Adrenal gland (tissue), 12 donors: ENCODE data around the gene OARD1. TPM values are rescaled to one million over a fixed set of nuclear protein-coding genes. Genes with fewer than 3 reads are reported as not detected.

Experiments used
- DNase-seq, 7 donors: peaks; one replicate each; pipeline ENCODE4 v3.0.0-alpha.2; 2019 to 2020
- H3K27ac ChIP-seq, 5 donors: fragments of 200-600 bp; sonication (generic) in 4 of 5; 1 replicate in 3 of 5; 2 replicates in 2 of 5; pipeline versions ENCODE4 v1.5.1 to v1.8.0; 2016 to 2020; ENCODE audit warnings: mild to moderate bottlenecking in 1 of 5
- H3K27me3 ChIP-seq: fragments of 200-600 bp; 2 replicates; pipeline ENCODE4 v1.8.0; 2021
- H3K36me3 ChIP-seq, 2 donors: fragments of 200-600 bp; replicated peaks in 1 of 2; 1 replicate in 1 of 2; 2 replicates in 1 of 2; pipeline versions ENCODE4 v1.5.1 to v1.8.0; 2018 to 2022
- H3K4me1 ChIP-seq, 2 donors: fragments of 200-600 bp; replicated peaks in 1 of 2; 1 replicate in 1 of 2; 2 replicates in 1 of 2; pipeline versions ENCODE4 v1.5.1 to v1.8.0; 2018 to 2021
- H3K4me3 ChIP-seq, 4 donors: fragments of 200-600 bp; sonication (generic) in 3 of 4; one replicate each; pipeline ENCODE4 v1.5.1; 2016 to 2018
- H3K9me3 ChIP-seq, 3 donors: fragments of 200-600 bp; sonication (generic) in 1 of 3; replicated peaks in 1 of 3; 1 replicate in 2 of 3; 2 replicates in 1 of 3; pipeline versions ENCODE4 v1.5.1 to v1.8.0; 2016 to 2021
- POLR2A ChIP-seq, 2 donors: fragments of 450-650 bp; IDR thresholded peaks; one replicate each; pipeline ENCODE4 v1.6.1; 2017; ENCODE audit warnings: antibody characterized with exemption in 2 of 2, mild to moderate bottlenecking in 2 of 2, moderate library complexity in 1 of 2
- WGBS, 4 donors: extraction: QIAGEN DNeasy Blood & Tissue Kit in 2 of 4; methylation state at CpG; one replicate each; pipeline versions ENCODE4 v1.1.5 to v1.1.7; 2013 to 2017; 5-methylcytosine and 5-hydroxymethylcytosine counted together
- intact Hi-C, 2 donors: fragments of 100-400 bp; cut with DNase I; formaldehyde crosslinking; loops; one replicate each; pipeline versions ENCODE4 v1.14.1 to v1.15.0; 2022 to 2023
- polyA plus RNA-seq, 3 donors: library from polyadenylated mRNA; stranded (reverse); fragments of 200-250 nt in 2 of 3; fragments of 350-450 nt in 1 of 3; fragmentation: Illumina TruSeq in 1 of 3; extraction: RNeasy Lipid Tissue Mini Kit (QIAGEN cat#74804) in 1 of 3; gene quantifications; one replicate each; pipeline ENCODE4 v1.2.3, GENCODE V29; 2013 to 2014
- total RNA-seq, 9 donors: library from RNA; depleted of rRNA in 4 of 9; stranded (reverse); fragments of >200 nt in 4 of 9; fragments of 120-200 nt in 1 of 9; fragmentation: NEBNext Ultra II Directional in 1 of 9; extraction: Animal tissue kit (Norgen Biotek cat#: 25700) in 1 of 9; gene quantifications; one replicate each; pipeline versions ENCODE4 v1.1.0 to v1.2.4, GENCODE V29; 2013 to 2023
- TF ChIP-seq, protein P1 (sequence below), 6 experiments: fragments of 450-650 bp in 4 of 6; fragments of 200-600 bp in 2 of 6; sonication (generic) in 1 of 6; IDR thresholded peaks; 1 replicate in 5 of 6; 2 replicates in 1 of 6; pipeline versions ENCODE4 v1.5.1 to v1.8.0; 2016 to 2021; ENCODE audit warnings: antibody characterized with exemption in 6 of 6, mild to moderate bottlenecking in 2 of 6, moderate library complexity in 1 of 6
- donor health status: healthy with polysubstance abuse.
- donor health status: Bipolar disorder and iron deficiency.
- donor health status: DM: yes; HTN: yes; CAD: no.
- donor health status: DM: no; HTN: no; CAD: no.
- donor health status: DM: no; HTN: no; CAD: no.
- donor health status: DM: yes; HTN: yes; CAD: no.

The OARD1 gene
- total and polyA plus RNA-seq, 12 donors = 10.1 to 44.4 (median 24.1) TPM

DNA sequence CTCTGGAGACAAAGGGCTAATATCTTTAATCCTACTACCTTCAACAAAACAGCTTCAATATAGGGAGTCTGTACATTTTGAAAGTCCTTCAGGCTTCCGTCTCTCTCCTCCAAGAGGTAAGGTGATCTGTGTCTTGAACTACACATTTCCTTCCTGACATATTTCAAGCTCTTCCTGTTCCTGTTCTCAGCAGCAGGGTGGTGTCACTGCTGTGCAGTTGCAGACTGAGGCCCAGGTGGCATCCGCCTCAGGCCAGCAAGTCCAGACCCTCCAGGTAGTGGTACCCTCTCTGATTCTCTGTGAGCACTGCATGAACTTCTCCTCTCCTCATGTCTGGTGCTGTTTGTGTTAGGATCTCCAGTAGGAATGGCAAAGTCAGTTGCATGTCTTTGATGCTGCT is 8.5 kb upstream of the OARD1 start:
- intact Hi-C loops = no loop called here
- DNase-seq = no peak
- no peak overlapping the region for H3K27ac ChIP-seq
- no peaks in the 10 kb centered on the region for H3K4me1 ChIP-seq
- H3K36me3 ChIP-seq = peaks cover 0 to 52% of the 10 kb centered on the region in 2 donors
- no peaks in the 10 kb centered on the region for H3K9me3 ChIP-seq
- H3K4me3 ChIP-seq = no peak overlapping the region
- TF ChIP-seq, protein P1, sequence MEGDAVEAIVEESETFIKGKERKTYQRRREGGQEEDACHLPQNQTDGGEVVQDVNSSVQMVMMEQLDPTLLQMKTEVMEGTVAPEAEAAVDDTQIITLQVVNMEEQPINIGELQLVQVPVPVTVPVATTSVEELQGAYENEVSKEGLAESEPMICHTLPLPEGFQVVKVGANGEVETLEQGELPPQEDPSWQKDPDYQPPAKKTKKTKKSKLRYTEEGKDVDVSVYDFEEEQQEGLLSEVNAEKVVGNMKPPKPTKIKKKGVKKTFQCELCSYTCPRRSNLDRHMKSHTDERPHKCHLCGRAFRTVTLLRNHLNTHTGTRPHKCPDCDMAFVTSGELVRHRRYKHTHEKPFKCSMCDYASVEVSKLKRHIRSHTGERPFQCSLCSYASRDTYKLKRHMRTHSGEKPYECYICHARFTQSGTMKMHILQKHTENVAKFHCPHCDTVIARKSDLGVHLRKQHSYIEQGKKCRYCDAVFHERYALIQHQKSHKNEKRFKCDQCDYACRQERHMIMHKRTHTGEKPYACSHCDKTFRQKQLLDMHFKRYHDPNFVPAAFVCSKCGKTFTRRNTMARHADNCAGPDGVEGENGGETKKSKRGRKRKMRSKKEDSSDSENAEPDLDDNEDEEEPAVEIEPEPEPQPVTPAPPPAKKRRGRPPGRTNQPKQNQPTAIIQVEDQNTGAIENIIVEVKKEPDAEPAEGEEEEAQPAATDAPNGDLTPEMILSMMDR (IDR thresholded peaks at IDR 0.05) = no peak
- no peak for TF ChIP-seq POLR2A (IDR thresholded peaks at IDR 0.05)
- 81 to 90% (median 86%) methylated on average over 2 of the region's 2 CpGs for WGBS, 4 donors
- no peaks in the 10 kb centered on the region for H3K27me3 ChIP-seq

DNA sequence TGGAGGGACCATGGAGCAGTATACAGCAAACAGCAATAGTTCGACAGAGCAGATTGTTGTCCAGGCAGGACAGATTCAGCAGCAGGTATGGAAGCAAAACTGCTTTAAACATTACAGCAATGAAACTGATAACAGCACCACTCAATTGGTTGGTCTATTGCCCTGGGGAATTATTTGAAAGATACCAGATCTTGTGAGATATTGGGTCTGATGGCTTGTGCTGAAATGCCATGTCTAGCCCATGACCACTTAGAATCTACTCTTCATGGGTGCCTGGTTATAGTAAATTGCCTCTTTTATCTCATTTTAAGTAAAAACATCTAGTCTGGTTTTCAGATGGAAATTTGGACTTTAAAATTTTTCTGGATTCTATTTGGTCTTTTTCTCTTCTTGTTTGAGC is 6.9 kb upstream of the OARD1 start:
- intact Hi-C loops = no loop called here

DNA sequence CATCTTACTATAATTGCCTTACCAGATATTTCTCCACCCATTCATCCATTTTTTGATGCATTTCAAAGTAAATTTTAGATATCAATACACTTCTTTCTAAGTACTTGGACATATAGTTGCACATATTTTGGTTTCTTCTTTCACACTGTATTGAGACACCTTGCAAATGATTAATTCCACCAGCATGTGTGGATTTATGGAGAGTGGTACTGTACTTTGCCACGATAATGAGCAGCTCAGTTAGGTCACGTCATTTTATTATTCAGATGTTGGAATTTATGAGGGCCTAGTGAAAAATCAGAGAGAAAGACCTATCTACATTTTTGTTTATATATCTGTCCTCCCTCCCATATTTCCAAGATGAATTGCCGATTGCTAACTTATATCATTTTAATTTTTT is 5.9 kb upstream of the OARD1 start:
- intact Hi-C loops = no loop called here
- TF ChIP-seq, protein P1 (IDR thresholded peaks at IDR 0.05) = no peak
- TF ChIP-seq POLR2A (IDR thresholded peaks at IDR 0.05) = no peak
- H3K27me3 ChIP-seq = no peaks in the 10 kb centered on the region
- H3K9me3 ChIP-seq = no peaks in the 10 kb centered on the region
- peaks cover 0 to 31% of the 10 kb centered on the region in 2 donors for H3K36me3 ChIP-seq
- 86 to 94% (median 92%) methylated on average over 3 of the region's 3 CpGs for WGBS, 4 donors
- no peak overlapping the region for H3K27ac ChIP-seq
- DNase-seq = no peak
- H3K4me3 ChIP-seq = no peak overlapping the region
- H3K4me1 ChIP-seq = peaks cover 11 to 17% of the 10 kb centered on the region in 2 donors

More for the DNA sequence above, 6.9 kb upstream of the OARD1 start:
- Histone ChIP-seq H3K27ac (no peak overlapping the region), H3K36me3 (peaks cover 0 to 36% of the 10 kb centered on the region in 2 donors), H3K27me3 (no peaks in the 10 kb centered on the region), H3K4me1 (peaks cover 10 to 15% of the 10 kb centered on the region in 2 donors), H3K4me3 (no peak overlapping the region), H3K9me3 (no peaks in the 10 kb centered on the region)
- no peak for DNase-seq
- 88 to 95% (median 93%) methylated on average over 1 of the region's 1 CpG for WGBS, 4 donors
- TF ChIP-seq POLR2A (IDR thresholded peaks at IDR 0.05) = no peak

DNA sequence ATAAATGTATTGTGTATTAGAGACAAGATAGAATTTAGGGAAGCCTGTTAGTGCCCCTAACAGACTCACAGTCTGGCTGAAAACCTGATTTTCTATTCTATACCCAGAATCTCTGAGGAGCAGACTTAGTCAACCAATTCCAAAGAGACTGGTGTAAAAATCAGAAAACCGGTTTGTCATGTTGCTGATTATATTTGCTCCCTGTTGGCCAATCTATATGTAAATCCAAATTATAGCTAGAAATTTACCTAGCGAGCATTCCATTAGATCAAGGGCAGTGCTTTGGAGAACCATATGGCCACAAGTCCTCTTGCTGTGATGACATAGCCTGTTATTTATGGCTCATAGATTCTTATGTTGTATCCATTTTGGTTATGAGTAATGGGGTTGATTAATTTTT is 5.4 kb upstream of the OARD1 start:
- peaks cover 11 to 17% of the 10 kb centered on the region in 2 donors for H3K4me1 ChIP-seq
- no peaks in the 10 kb centered on the region for H3K9me3 ChIP-seq
- H3K4me3 ChIP-seq = no peak overlapping the region
- H3K27ac ChIP-seq = no peak overlapping the region
- no peak for DNase-seq
- TF ChIP-seq, protein P1 (IDR thresholded peaks at IDR 0.05) = no peak
- no peak for TF ChIP-seq POLR2A (IDR thresholded peaks at IDR 0.05)
- H3K36me3 ChIP-seq = peaks cover 0 to 31% of the 10 kb centered on the region in 2 donors
- intact Hi-C loops = no loop called here
- H3K27me3 ChIP-seq = no peaks in the 10 kb centered on the region
- 93 to 96% (median 94%) methylated on average over 2 of the region's 2 CpGs for WGBS, 4 donors
